DOHH2 (cell line): ENCODE data around the gene PAH.

Experiments used
- EZH2phosphoT487 ChIP-seq: fragments of 200-600 bp; sonication (generic); IDR thresholded peaks from 2 replicates; pipeline ENCODE4 v1.6.1; 2017; ENCODE audit warnings: borderline replicate concordance, mild to moderate bottlenecking, antibody characterized with exemption, low read length, moderate library complexity, mixed read lengths
- TF ChIP-seq, protein P1 (sequence below): fragments of 200-600 bp; sonication (generic); IDR thresholded peaks from one replicate; pipeline ENCODE4 v1.5.1; 2014; ENCODE audit warnings: antibody characterized with exemption, mild to moderate bottlenecking, low read depth, low read length; ENCODE audit not compliant: poor library complexity, severe bottlenecking

DNA sequence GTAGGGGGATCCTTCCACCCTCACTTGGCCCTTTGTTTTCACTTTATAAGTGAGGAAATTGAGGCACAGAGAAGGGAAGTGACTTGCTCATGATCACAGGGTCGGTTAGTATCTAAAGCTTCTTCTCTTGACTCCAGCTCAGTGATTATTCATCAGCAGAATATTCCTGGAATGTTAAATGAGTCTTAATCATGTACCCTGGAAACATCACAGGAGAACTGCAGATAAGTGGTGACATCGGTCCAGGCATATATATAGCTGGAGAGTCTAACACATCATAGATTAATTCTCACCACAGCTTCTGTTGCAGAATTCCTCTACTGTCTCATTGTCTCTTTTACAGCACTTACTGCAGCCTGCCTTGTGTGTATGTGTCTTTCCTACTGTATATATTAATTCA lies 69.9 kb downstream of the PAH start:
- TF ChIP-seq, protein P1, sequence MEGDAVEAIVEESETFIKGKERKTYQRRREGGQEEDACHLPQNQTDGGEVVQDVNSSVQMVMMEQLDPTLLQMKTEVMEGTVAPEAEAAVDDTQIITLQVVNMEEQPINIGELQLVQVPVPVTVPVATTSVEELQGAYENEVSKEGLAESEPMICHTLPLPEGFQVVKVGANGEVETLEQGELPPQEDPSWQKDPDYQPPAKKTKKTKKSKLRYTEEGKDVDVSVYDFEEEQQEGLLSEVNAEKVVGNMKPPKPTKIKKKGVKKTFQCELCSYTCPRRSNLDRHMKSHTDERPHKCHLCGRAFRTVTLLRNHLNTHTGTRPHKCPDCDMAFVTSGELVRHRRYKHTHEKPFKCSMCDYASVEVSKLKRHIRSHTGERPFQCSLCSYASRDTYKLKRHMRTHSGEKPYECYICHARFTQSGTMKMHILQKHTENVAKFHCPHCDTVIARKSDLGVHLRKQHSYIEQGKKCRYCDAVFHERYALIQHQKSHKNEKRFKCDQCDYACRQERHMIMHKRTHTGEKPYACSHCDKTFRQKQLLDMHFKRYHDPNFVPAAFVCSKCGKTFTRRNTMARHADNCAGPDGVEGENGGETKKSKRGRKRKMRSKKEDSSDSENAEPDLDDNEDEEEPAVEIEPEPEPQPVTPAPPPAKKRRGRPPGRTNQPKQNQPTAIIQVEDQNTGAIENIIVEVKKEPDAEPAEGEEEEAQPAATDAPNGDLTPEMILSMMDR: no peak
- no peak for TF ChIP-seq EZH2phosphoT487
